Lower leg skin (tissue), 3 donors: ENCODE measurements around the gene FRAS1.

Experiments
- CTCF ChIP-seq, 3 donors: fragments of 450-650 bp; IDR thresholded peaks; one replicate each; pipeline ENCODE4 v1.5.1; 2016; ENCODE audit warnings: antibody characterized with exemption in 3 of 3, mild to moderate bottlenecking in 3 of 3, moderate library complexity in 2 of 3
- POLR2A ChIP-seq, 2 donors: fragments of 450-650 bp; IDR thresholded peaks; one replicate each; pipeline ENCODE4 v1.6.1; 2016 to 2017; ENCODE audit warnings: antibody characterized with exemption in 2 of 2, mild to moderate bottlenecking in 1 of 2, moderate library complexity in 1 of 2

GRCh38 chr4:78129383-78130108, 72.4 kb downstream of the FRAS1 start:
- TF ChIP-seq POLR2A (IDR thresholded peaks at IDR 0.05): no peak
- TF ChIP-seq CTCF (IDR thresholded peaks at IDR 0.05): no peak
